ENCODE results near the gene RORC.

RORC gene

GRCh38 chr1:151840421-151840820 lies 8.8 kb upstream of the RORC start:
- DNase-seq (ENCODE audit: low spot score) = no peak
- Histone ChIP-seq H3K4me3 (no peak overlapping the region), H3K27ac (no peak overlapping the region)
- no peak for TF ChIP-seq CTCF (IDR thresholded peaks at IDR 0.05)

GRCh38 chr1:151839457-151840403 lies 8.1 kb upstream of the RORC start, which contains the start of gene C2CD4D:
TSS of gene C2CD4D (minus strand) at chr1:151839820. CDS start at chr1:151838989, 831 bp downstream.
- TF ChIP-seq CTCF (IDR thresholded peaks at IDR 0.05) = no peak
- H3K27ac ChIP-seq = peak within 1 kb of the TSS in 1 of 2 donors; percentile 3
- DNase-seq (ENCODE audit: low spot score) = no peak
- H3K4me3 ChIP-seq = peak within 1 kb of the TSS; percentile 73

GRCh38 chr1:151839082-151839412 lies 7.4 kb upstream of the RORC start:
- DNase-seq (ENCODE audit: low spot score) = no peak
- Histone ChIP-seq H3K27ac (no peak overlapping the region), H3K4me3 (peak overlapping the region; percentile 73)
- TF ChIP-seq CTCF (IDR thresholded peaks at IDR 0.05) = no peak

GRCh38 chr1:151838222-151839081 lies 6.8 kb upstream of the RORC start:
- Histone ChIP-seq H3K4me3 (peak overlapping the region; percentile 73), H3K27ac (no peak overlapping the region)
- no peak for TF ChIP-seq CTCF (IDR thresholded peaks at IDR 0.05)
- no peak for DNase-seq (ENCODE audit: low spot score)

GRCh38 chr1:151837884-151838221 lies 6.3 kb upstream of the RORC start:
- no peak overlapping the region for H3K27ac ChIP-seq
- no peak for TF ChIP-seq CTCF (IDR thresholded peaks at IDR 0.05)
- DNase-seq (ENCODE audit: low spot score) = no peak
- H3K4me3 ChIP-seq = peak overlapping the region; percentile 73

- H3K4me3 ChIP-seq = no peak overlapping the region
- DNase-seq (ENCODE audit: low spot score) = no peak
- TF ChIP-seq CTCF (IDR thresholded peaks at IDR 0.05) = no peak
- no peak overlapping the region for H3K27ac ChIP-seq
These were observed 5.6 kb upstream of the RORC start for GRCh38 chr1:151837197-151837596.

Data from coronary artery (tissue), 2 donors.